Measurements from ENCODE around the gene LARGE1.

The LARGE1 gene

GRCh38 chr22:33656808-33657628 lies 263.3 kb downstream of the LARGE1 start:
- no peak for DNase-seq (ENCODE audit: low read depth)
- H3K36me3 ChIP-seq (ENCODE audit: control insufficient read depth, insufficient read depth, low read length, severe bottlenecking), result no peaks in the 10 kb centered on the region
- no peaks in the 10 kb centered on the region for H3K27me3 ChIP-seq (replicated peaks; ENCODE audit: control insufficient read depth, insufficient read depth, low read length)
- H3K4me1 ChIP-seq (ENCODE audit: control insufficient read depth, insufficient read depth, low read length), result peaks cover 39% of the 10 kb centered on the region
- H3K9me3 ChIP-seq (ENCODE audit: control insufficient read depth, low read length), result no peaks in the 10 kb centered on the region
- H3K4me3 ChIP-seq (ENCODE audit: low read length), result no peak overlapping the region
- H3K9ac ChIP-seq (ENCODE audit: low read length), result no peak overlapping the region

DNA sequence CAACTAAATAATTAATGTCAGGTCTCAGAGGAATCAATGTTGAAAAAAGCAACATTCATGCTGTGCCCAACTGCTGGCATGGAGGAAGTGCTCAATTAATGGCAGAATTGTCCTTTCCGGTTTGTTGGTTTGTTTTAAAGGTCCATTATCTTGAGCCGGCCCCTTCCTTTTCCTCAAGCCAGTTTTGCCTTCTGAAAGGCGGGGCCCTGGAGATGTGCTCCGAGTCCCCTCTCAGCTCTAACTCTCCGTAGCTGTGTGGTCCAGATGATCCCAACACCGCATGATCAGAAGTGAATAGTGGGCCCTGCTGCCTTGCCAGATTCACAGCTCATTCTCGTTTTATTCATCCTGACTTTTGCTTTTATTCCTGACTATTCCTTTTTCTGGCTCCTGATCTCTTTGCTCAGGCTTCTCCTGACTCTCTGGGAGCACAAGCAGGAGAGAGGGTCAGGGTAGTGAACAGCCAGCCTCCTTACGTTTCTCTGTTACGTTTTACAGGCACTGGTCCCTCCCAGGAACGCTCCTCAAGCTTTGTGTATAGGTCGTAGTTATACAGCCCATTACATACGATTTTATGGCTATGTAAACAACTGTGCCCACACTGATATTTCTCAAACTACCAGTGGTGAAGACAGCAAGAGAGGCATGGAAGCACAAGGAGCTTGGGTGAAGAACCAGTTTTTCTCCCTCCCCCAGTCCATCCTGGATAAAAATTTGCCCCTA lies 265.9 kb downstream of the LARGE1 start:
- Histone ChIP-seq H3K9ac (ENCODE audit: low read length) (no peak overlapping the region), H3K27me3 (replicated peaks; ENCODE audit: control insufficient read depth, insufficient read depth, low read length) (no peaks in the 10 kb centered on the region), H3K4me1 (ENCODE audit: control insufficient read depth, insufficient read depth, low read length) (peaks cover 27% of the 10 kb centered on the region), H3K9me3 (ENCODE audit: control insufficient read depth, low read length) (no peaks in the 10 kb centered on the region), H3K36me3 (ENCODE audit: control insufficient read depth, insufficient read depth, low read length, severe bottlenecking) (peaks cover 4% of the 10 kb centered on the region), H3K4me3 (ENCODE audit: low read length) (no peak overlapping the region)
- no peak for DNase-seq (ENCODE audit: low read depth)

GRCh38 chr22:33653532-33654063 lies 266.7 kb downstream of the LARGE1 start:
- H3K36me3 ChIP-seq (ENCODE audit: control insufficient read depth, insufficient read depth, low read length, severe bottlenecking), result peaks cover 4% of the 10 kb centered on the region
- peaks cover 21% of the 10 kb centered on the region for H3K4me1 ChIP-seq (ENCODE audit: control insufficient read depth, insufficient read depth, low read length)
- no peaks in the 10 kb centered on the region for H3K9me3 ChIP-seq (ENCODE audit: control insufficient read depth, low read length)
- no peaks in the 10 kb centered on the region for H3K27me3 ChIP-seq (replicated peaks; ENCODE audit: control insufficient read depth, insufficient read depth, low read length)
- no peak for DNase-seq (ENCODE audit: low read depth)
- no peak overlapping the region for H3K4me3 ChIP-seq (ENCODE audit: low read length)
- no peak overlapping the region for H3K9ac ChIP-seq (ENCODE audit: low read length)

GRCh38 chr22:33652615-33653014 lies 267.7 kb downstream of the LARGE1 start:
- no peak for DNase-seq (ENCODE audit: low read depth)
- H3K9ac ChIP-seq (ENCODE audit: low read length), result no peak overlapping the region
- no peak overlapping the region for H3K4me3 ChIP-seq (ENCODE audit: low read length)
- H3K4me1 ChIP-seq (ENCODE audit: control insufficient read depth, insufficient read depth, low read length), result peaks cover 13% of the 10 kb centered on the region
- no peaks in the 10 kb centered on the region for H3K9me3 ChIP-seq (ENCODE audit: control insufficient read depth, low read length)
- no peaks in the 10 kb centered on the region for H3K27me3 ChIP-seq (replicated peaks; ENCODE audit: control insufficient read depth, insufficient read depth, low read length)
- H3K36me3 ChIP-seq (ENCODE audit: control insufficient read depth, insufficient read depth, low read length, severe bottlenecking), result peaks cover 4% of the 10 kb centered on the region

GRCh38 chr22:33650244-33650643 lies 270.0 kb downstream of the LARGE1 start:
- no peak overlapping the region for H3K4me3 ChIP-seq (ENCODE audit: low read length)
- no peaks in the 10 kb centered on the region for H3K9me3 ChIP-seq (ENCODE audit: control insufficient read depth, low read length)
- no peak for DNase-seq (ENCODE audit: low read depth)
- no peaks in the 10 kb centered on the region for H3K27me3 ChIP-seq (replicated peaks; ENCODE audit: control insufficient read depth, insufficient read depth, low read length)
- H3K4me1 ChIP-seq (ENCODE audit: control insufficient read depth, insufficient read depth, low read length), result no peaks in the 10 kb centered on the region
- H3K36me3 ChIP-seq (ENCODE audit: control insufficient read depth, insufficient read depth, low read length, severe bottlenecking), result peaks cover 4% of the 10 kb centered on the region
- no peak overlapping the region for H3K9ac ChIP-seq (ENCODE audit: low read length)

GRCh38 chr22:33648478-33648877 lies 271.8 kb downstream of the LARGE1 start:
- Histone ChIP-seq H3K9ac (ENCODE audit: low read length) (no peak overlapping the region), H3K9me3 (ENCODE audit: control insufficient read depth, low read length) (no peaks in the 10 kb centered on the region), H3K27me3 (replicated peaks; ENCODE audit: control insufficient read depth, insufficient read depth, low read length) (no peaks in the 10 kb centered on the region), H3K4me3 (ENCODE audit: low read length) (no peak overlapping the region), H3K36me3 (ENCODE audit: control insufficient read depth, insufficient read depth, low read length, severe bottlenecking) (peaks cover 4% of the 10 kb centered on the region), H3K4me1 (ENCODE audit: control insufficient read depth, insufficient read depth, low read length) (no peaks in the 10 kb centered on the region)
- DNase-seq (ENCODE audit: low read depth), result no peak

DNA sequence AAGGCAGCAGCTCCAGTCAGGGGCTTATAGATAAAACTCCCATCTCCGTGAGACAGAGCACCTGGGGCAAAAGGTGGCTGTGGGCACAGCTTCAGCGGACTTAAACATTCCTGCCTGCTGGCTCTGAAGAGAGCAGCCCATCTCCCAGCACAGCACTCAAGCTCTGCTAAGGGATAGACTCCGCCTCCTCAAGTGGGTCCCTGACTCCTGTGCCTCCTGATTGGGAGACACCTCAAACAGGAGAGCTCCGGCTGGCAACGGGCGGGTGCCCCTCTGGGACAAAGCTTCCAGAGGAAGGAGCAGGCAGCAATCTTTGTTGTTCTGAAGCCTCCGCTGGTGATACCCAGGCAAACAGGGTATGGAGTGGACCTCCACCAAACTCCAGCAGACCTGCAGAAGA lies 279.4 kb downstream of the LARGE1 start:
- no peak overlapping the region for H3K9ac ChIP-seq (ENCODE audit: low read length)
- H3K9me3 ChIP-seq (ENCODE audit: control insufficient read depth, low read length), result no peaks in the 10 kb centered on the region
- H3K27me3 ChIP-seq (replicated peaks; ENCODE audit: control insufficient read depth, insufficient read depth, low read length), result no peaks in the 10 kb centered on the region
- H3K36me3 ChIP-seq (ENCODE audit: control insufficient read depth, insufficient read depth, low read length, severe bottlenecking), result no peaks in the 10 kb centered on the region
- H3K4me1 ChIP-seq (ENCODE audit: control insufficient read depth, insufficient read depth, low read length), result no peaks in the 10 kb centered on the region
- H3K4me3 ChIP-seq (ENCODE audit: low read length), result no peak overlapping the region
- DNase-seq (ENCODE audit: low read depth), result no peak

DNA sequence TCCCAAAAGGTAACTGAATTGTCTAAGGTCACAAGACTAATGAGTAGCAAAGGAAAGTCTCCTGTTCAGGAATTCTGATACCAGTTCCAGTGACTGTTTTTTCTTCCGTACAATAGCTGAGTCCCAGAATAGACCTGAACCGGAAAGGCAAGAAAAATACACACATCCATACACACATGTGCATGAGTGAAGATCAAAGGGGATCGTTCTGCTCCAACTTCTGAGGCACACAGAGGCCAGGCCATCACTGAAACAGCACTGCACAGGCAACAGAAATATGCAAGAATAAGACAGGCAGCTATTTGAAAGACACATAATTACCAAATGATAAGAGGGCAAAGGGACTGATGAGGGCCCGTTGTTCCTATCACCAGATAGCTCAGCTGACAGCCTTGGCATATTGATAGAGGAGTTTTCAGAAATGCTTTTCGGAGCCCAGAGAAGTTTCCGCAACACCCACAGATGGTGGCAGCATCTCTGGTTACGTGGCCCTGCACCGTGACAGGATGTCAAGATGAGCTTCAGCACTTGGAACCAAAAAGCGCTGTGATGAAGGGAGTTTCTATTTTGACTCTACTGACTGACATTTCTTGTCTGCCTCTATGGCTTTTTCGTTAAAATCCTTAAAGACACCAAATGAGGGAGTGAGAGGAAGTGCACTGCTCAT lies 280.6 kb downstream of the LARGE1 start:
- H3K9me3 ChIP-seq (ENCODE audit: control insufficient read depth, low read length), result no peaks in the 10 kb centered on the region
- H3K4me3 ChIP-seq (ENCODE audit: low read length), result no peak overlapping the region
- H3K27me3 ChIP-seq (replicated peaks; ENCODE audit: control insufficient read depth, insufficient read depth, low read length), result no peaks in the 10 kb centered on the region
- no peaks in the 10 kb centered on the region for H3K4me1 ChIP-seq (ENCODE audit: control insufficient read depth, insufficient read depth, low read length)
- no peak overlapping the region for H3K9ac ChIP-seq (ENCODE audit: low read length)
- no peaks in the 10 kb centered on the region for H3K36me3 ChIP-seq (ENCODE audit: control insufficient read depth, insufficient read depth, low read length, severe bottlenecking)
- no peak for DNase-seq (ENCODE audit: low read depth)

GRCh38 chr22:33635766-33636165 lies 284.5 kb downstream of the LARGE1 start:
- no peaks in the 10 kb centered on the region for H3K27me3 ChIP-seq (replicated peaks; ENCODE audit: control insufficient read depth, insufficient read depth, low read length)

DNA sequence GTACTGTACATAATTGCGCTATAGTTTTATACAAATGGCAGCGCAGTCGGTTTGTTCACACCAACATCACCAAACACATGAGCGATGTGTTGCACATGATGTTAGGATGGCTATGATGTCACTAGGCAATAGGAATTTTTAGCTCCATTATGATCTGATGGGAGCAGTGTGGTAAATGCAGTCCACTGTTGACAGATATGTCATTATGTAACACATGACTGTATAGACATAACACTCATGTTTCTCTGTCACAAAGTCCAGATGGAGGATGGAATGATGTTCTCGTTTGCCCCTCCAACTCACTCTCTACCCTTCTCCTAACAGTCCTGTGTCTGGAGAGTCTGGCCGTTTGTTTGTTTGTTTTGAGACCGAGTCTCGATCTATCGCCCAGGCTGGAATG lies 288.5 kb downstream of the LARGE1 start:
- Histone ChIP-seq H3K4me3 (ENCODE audit: low read length) (no peak overlapping the region), H3K9me3 (ENCODE audit: control insufficient read depth, low read length) (no peaks in the 10 kb centered on the region), H3K36me3 (ENCODE audit: control insufficient read depth, insufficient read depth, low read length, severe bottlenecking) (no peaks in the 10 kb centered on the region), H3K27me3 (replicated peaks; ENCODE audit: control insufficient read depth, insufficient read depth, low read length) (no peaks in the 10 kb centered on the region), H3K4me1 (ENCODE audit: control insufficient read depth, insufficient read depth, low read length) (no peaks in the 10 kb centered on the region), H3K9ac (ENCODE audit: low read length) (no peak overlapping the region)
- DNase-seq (ENCODE audit: low read depth), result no peak

More at GRCh38 chr22:33635766-33636165, 284.5 kb downstream of the LARGE1 start:
- no peak overlapping the region for H3K4me3 ChIP-seq (ENCODE audit: low read length)
- H3K4me1 ChIP-seq (ENCODE audit: control insufficient read depth, insufficient read depth, low read length), result no peaks in the 10 kb centered on the region
- no peak overlapping the region for H3K9ac ChIP-seq (ENCODE audit: low read length)
- no peaks in the 10 kb centered on the region for H3K36me3 ChIP-seq (ENCODE audit: control insufficient read depth, insufficient read depth, low read length, severe bottlenecking)
- no peaks in the 10 kb centered on the region for H3K9me3 ChIP-seq (ENCODE audit: control insufficient read depth, low read length)
- DNase-seq (ENCODE audit: low read depth), result no peak

DNA sequence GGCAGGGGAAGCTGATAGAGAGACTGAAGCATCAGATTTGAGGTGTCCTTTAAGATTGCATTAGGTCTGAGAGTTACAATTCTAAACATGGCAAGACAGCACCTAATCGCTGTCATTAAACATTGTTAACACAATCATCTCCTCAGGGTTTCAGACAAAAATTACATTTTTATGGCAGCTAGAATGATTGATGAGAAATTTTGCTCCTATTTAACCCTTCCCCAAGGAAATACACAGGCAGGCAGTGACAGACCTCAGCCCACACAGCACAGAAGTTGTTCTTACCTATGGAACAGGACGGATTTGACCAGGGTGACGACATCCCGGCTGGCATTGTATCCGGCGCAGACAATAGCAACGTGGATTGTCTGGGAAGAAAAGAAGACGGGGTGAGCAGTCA lies 294.3 kb downstream of the LARGE1 start:
- DNase-seq (ENCODE audit: low read depth), result no peak
- H3K36me3 ChIP-seq (ENCODE audit: control insufficient read depth, insufficient read depth, low read length, severe bottlenecking), result no peaks in the 10 kb centered on the region
- no peak overlapping the region for H3K4me3 ChIP-seq (ENCODE audit: low read length)
- no peak overlapping the region for H3K9ac ChIP-seq (ENCODE audit: low read length)
- H3K27me3 ChIP-seq (replicated peaks; ENCODE audit: control insufficient read depth, insufficient read depth, low read length), result no peaks in the 10 kb centered on the region
- H3K4me1 ChIP-seq (ENCODE audit: control insufficient read depth, insufficient read depth, low read length), result no peaks in the 10 kb centered on the region
- no peaks in the 10 kb centered on the region for H3K9me3 ChIP-seq (ENCODE audit: control insufficient read depth, low read length)

Data from adipocyte (in vitro differentiated cells).